Ascending aorta (tissue), 2 donors: Measurements from ENCODE around the gene CHRNA1. TPM values are rescaled to one million over a fixed set of nuclear protein-coding genes. Genes with fewer than 3 reads are reported as not detected.

Source experiments
- DNase-seq, 2 donors: peaks; one replicate each; pipeline ENCODE4 v3.0.0-alpha.2; 2019; ENCODE audit warnings: low spot score in 2 of 2
- H3K27ac ChIP-seq, 2 donors: fragments of 200-600 bp; sonication (generic); one replicate each; pipeline ENCODE4 v1.5.1; 2016 to 2017; ENCODE audit warnings: mild to moderate bottlenecking in 1 of 2
- H3K27me3 ChIP-seq: fragments of 200-600 bp; sonication (generic); one replicate; pipeline ENCODE4 v1.5.1; 2017
- H3K36me3 ChIP-seq, 2 donors: fragments of 200-600 bp; sonication (generic); one replicate each; pipeline ENCODE4 v1.5.1; 2016
- H3K4me1 ChIP-seq, 2 donors: fragments of 200-600 bp; sonication (generic); one replicate each; pipeline ENCODE4 v1.5.1; 2016 to 2017; ENCODE audit warnings: mild to moderate bottlenecking in 1 of 2
- H3K4me3 ChIP-seq, 2 donors: fragments of 200-600 bp; sonication (generic); one replicate each; pipeline ENCODE4 v1.5.1; 2016 to 2017; ENCODE audit warnings: mild to moderate bottlenecking in 1 of 2
- H3K9me3 ChIP-seq, 2 donors: fragments of 200-600 bp; sonication (generic); one replicate each; pipeline ENCODE4 v1.5.1; 2016
- CTCF ChIP-seq, 3 experiments: fragments of 200-600 bp in 2 of 3; fragments of 450-650 bp in 1 of 3; sonication (generic) in 2 of 3; IDR thresholded peaks; one replicate each; pipeline ENCODE4 v1.5.1; 2016 to 2019; ENCODE audit warnings: antibody characterized with exemption in 3 of 3, mild to moderate bottlenecking in 1 of 3, moderate library complexity in 1 of 3
- intact Hi-C: fragments of 100-400 bp; cut with DNase I; formaldehyde crosslinking; loops from one replicate; pipeline ENCODE4 v1.15.1; 2023
- total RNA-seq: library from RNA; depleted of rRNA; stranded (reverse); fragments of >200 nt; gene quantifications from one replicate; pipeline ENCODE4 v1.1.0, GENCODE V29; 2016

CHRNA1 gene
- total RNA-seq, 1 donor from 2014 or later = not detected

GRCh38 chr2:174800436-174801205 is 36.3 kb upstream of the CHRNA1 start:
- H3K4me3 ChIP-seq = no peak overlapping the region
- no peak for DNase-seq
- no peaks in the 10 kb centered on the region for H3K9me3 ChIP-seq
- H3K4me1 ChIP-seq = no peaks in the 10 kb centered on the region
- TF ChIP-seq CTCF (IDR thresholded peaks at IDR 0.05) = no peak
- H3K27ac ChIP-seq = no peak overlapping the region
- intact Hi-C loops = no loop called here
- no peaks in the 10 kb centered on the region for H3K36me3 ChIP-seq
- H3K27me3 ChIP-seq = no peaks in the 10 kb centered on the region

GRCh38 chr2:174798801-174799200 is 34.5 kb upstream of the CHRNA1 start:
- Histone ChIP-seq H3K27ac (no peak overlapping the region), H3K4me1 (no peaks in the 10 kb centered on the region), H3K9me3 (no peaks in the 10 kb centered on the region), H3K4me3 (no peak overlapping the region), H3K27me3 (no peaks in the 10 kb centered on the region), H3K36me3 (no peaks in the 10 kb centered on the region)
- DNase-seq = no peak
- TF ChIP-seq CTCF (IDR thresholded peaks at IDR 0.05) = no peak
- intact Hi-C loops = no loop called here

GRCh38 chr2:174797781-174798276 is 33.6 kb upstream of the CHRNA1 start:
- TF ChIP-seq CTCF (IDR thresholded peaks at IDR 0.05) = no peak
- intact Hi-C loops = no loop called here
- Histone ChIP-seq H3K4me3 (no peak overlapping the region), H3K9me3 (no peaks in the 10 kb centered on the region), H3K27me3 (no peaks in the 10 kb centered on the region), H3K27ac (no peak overlapping the region), H3K36me3 (no peaks in the 10 kb centered on the region), H3K4me1 (no peaks in the 10 kb centered on the region)
- no peak for DNase-seq

- H3K9me3 ChIP-seq = no peaks in the 10 kb centered on the region
- H3K27ac ChIP-seq = no peak overlapping the region
- intact Hi-C loops = no loop called here
- no peak for DNase-seq
- H3K4me3 ChIP-seq = no peak overlapping the region
- H3K27me3 ChIP-seq = no peaks in the 10 kb centered on the region
- no peak for TF ChIP-seq CTCF (IDR thresholded peaks at IDR 0.05)
- H3K36me3 ChIP-seq = no peaks in the 10 kb centered on the region
- H3K4me1 ChIP-seq = no peaks in the 10 kb centered on the region
These were observed 32.1 kb upstream of the CHRNA1 start for GRCh38 chr2:174796319-174796771.

GRCh38 chr2:174794851-174795374 is 30.6 kb upstream of the CHRNA1 start:
- H3K27ac ChIP-seq = no peak overlapping the region
- no peaks in the 10 kb centered on the region for H3K27me3 ChIP-seq
- H3K36me3 ChIP-seq = no peaks in the 10 kb centered on the region
- no peak for TF ChIP-seq CTCF (IDR thresholded peaks at IDR 0.05)
- intact Hi-C loops = no loop called here
- no peaks in the 10 kb centered on the region for H3K4me1 ChIP-seq
- no peak overlapping the region for H3K4me3 ChIP-seq
- H3K9me3 ChIP-seq = no peaks in the 10 kb centered on the region
- no peak for DNase-seq
